GM19397 (cell line): ENCODE results near the gene JUNB.

Experiments used
- ATAC-seq: cut with Tn5 transposase; IDR thresholded peaks from one replicate; pipeline ENCODE4 v1.9.1; 2021; ENCODE audit warnings: mild to moderate bottlenecking, moderate library complexity; ENCODE audit not compliant: unreplicated experiment

Gene JUNB

GRCh38 chr19:12791345-12792050 lies at the start of gene JUNB:
TSS of gene JUNB (plus strand) at chr19:12791486. CDS start at chr19:12791772, 286 bp downstream.
- ATAC-seq = peak; percentile 35

- no peak for ATAC-seq
These were observed 46.0 kb upstream of the JUNB start for GRCh38 chr19:12745166-12745897.

DNA sequence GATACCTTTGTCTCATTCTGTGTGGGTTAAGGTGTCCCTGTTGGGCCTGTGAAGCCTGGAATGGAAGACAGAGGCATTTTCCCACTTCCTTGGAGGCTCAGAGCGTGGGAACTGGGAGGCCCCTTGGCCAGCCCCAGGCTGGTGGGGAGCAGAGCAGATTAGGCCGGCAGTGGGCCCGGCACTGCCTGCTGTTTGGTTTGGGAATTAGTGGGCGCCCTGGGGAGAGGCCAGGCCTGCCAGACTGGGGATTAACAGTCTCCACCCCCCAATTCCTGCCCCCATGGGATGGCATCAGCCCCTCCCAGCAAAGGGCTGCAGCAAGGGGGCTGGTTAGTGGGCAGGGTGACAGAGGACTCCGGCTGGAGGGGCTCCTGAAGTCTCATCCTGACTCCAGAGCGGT lies 42.8 kb upstream of the JUNB start:
- no peak for ATAC-seq

- ATAC-seq = no peak
These were observed 41.3 kb upstream of the JUNB start for GRCh38 chr19:12749938-12750521.

DNA sequence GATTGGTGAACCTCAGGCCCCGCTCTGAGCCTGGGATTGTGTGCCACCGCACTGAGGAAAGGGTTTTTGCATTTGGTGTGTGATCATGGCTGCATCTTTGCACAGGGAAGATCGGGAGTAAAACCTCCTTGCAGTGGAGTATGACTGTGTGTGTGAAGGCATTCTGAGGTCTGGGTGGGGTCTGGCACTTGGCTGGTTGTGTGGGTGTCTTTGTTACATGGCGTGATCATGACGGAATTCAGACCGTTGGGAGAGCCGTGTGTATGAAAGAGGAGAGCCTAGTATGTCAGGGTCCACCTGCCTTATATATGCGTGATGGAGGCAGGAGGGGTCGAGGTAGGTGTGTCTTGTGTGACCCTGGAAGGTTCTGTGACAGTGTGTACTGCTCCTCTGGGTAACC lies 40.4 kb upstream of the JUNB start:
- ATAC-seq = no peak

GRCh38 chr19:12751635-12752034 lies 39.7 kb upstream of the JUNB start, which contains the start of gene BEST2:
TSS of gene BEST2 (plus strand) at chr19:12751791. CDS start at chr19:12752593, 802 bp downstream.
- no peak for ATAC-seq

GRCh38 chr19:12752056-12752781 lies 39.1 kb upstream of the JUNB start:
- ATAC-seq = no peak

DNA sequence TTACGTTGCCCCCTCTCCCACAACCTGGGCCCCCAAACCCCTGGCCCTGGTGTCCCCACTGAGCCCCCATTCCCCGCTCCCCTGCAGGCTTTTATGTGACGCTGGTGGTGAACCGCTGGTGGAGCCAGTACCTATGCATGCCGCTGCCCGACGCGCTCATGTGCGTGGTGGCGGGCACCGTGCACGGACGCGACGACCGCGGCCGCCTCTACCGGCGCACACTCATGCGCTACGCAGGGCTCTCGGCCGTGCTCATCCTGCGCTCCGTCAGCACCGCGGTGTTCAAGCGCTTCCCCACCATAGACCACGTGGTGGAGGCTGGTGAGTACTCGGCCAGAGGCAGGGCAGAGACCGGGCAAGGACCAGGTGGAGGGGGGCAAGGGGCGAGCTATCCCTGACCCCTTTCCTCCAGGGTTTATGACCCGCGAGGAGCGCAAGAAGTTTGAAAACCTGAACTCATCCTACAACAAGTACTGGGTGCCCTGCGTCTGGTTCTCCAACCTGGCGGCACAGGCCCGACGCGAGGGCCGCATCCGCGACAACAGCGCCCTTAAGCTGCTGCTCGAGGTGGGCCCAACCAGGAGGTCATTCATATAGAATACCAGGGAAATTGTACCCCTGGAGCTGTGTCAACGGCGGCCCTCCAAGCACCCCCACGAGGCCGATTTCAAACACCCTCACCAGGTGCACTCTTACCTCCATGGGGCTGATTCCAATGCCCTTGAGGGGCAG lies 36.7 kb upstream of the JUNB start:
- ATAC-seq = no peak

GRCh38 chr19:12756150-12756883 lies 35.0 kb upstream of the JUNB start:
- no peak for ATAC-seq

- no peak for ATAC-seq
These were observed 33.6 kb upstream of the JUNB start for GRCh38 chr19:12757544-12758274.

- no peak for ATAC-seq
These were observed 31.6 kb upstream of the JUNB start for GRCh38 chr19:12759686-12760085.

DNA sequence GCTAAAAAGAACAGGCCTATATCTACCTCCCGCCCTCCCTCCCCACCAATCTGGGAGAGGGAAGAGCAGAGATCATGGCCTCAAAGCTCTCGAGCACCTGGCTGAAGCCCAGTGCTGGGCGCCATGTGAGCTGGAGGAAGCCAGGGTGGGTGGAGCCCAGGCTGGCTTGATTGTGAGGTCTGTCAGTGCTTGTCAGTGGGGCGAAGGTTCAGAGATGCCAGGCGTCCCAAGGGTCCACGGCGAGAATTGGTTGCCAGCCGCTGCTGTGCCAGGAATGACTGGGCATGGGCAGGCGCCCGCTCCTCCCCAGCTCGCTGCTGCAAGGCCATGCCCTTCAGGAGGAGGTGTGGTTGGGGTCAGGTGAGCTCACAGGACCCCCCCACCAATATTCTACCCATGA lies 28.2 kb upstream of the JUNB start:
- no peak for ATAC-seq

DNA sequence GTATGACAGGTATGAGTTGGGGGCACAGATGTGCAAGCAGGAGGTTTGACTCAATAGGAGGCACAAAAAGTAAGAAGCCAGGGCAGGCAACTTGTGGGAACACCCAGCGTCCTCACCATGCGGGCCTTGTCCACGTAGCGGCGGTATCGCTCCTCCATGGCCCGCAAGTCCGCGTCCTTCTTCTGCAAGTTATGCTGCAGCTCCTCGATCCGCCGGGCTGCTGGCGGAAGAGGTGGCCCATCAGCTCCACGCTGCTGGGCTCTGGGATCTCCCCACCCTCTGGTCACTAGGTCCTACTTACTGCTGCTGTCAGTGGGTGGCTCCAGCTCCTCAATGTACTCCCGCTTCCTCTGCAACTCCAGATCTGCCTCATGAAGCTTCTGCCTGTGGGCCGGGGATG lies 26.6 kb upstream of the JUNB start:
- ATAC-seq = no peak

DNA sequence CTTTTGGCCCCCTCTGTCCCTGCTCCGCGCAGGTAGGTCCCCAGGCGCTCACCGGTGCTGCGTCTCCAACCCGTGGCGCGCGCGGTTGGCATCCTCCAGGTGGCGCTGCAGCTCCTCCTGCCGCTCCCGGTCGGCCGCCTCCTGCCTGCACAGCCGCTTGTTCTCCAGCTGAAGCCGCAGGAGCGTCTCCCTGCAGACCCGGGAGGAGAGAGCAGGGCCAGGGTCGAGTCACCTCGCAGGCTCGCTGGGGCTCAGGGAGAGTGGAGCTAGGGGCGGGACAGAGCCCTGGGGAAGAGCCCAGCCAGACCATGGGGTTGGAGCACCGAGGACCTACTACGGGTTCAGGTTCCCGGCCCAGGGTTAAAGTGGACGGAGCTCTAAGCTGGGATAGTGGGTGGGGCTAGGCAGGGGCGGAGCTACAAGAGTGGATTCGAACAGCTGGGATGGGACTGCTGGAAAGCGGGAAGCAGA lies 25.2 kb upstream of the JUNB start:
- ATAC-seq = no peak

GRCh38 chr19:12767150-12767549 lies 24.1 kb upstream of the JUNB start:
- no peak for ATAC-seq

- no peak for ATAC-seq
These were observed 23.6 kb upstream of the JUNB start for GRCh38 chr19:12767666-12768065.

- no peak for ATAC-seq
These were observed 21.6 kb upstream of the JUNB start for GRCh38 chr19:12769689-12770088.

- ATAC-seq = no peak
These were observed 20.4 kb upstream of the JUNB start for GRCh38 chr19:12770922-12771321.

- ATAC-seq = no peak
These were observed 19.0 kb upstream of the JUNB start for GRCh38 chr19:12772323-12772722.
